NCI-H1930 (cell line): ENCODE data around the gene GAK.

ENCODE experiments used
- DNase-seq, 2 experiments: peaks; one replicate each; lab custom pipeline; 2025; lab: John Stamatoyannopoulos, UW

Gene GAK

GRCh38 chr4:888029-888428 lies 44.1 kb downstream of the GAK start:
- DNase-seq, result no peak

DNA sequence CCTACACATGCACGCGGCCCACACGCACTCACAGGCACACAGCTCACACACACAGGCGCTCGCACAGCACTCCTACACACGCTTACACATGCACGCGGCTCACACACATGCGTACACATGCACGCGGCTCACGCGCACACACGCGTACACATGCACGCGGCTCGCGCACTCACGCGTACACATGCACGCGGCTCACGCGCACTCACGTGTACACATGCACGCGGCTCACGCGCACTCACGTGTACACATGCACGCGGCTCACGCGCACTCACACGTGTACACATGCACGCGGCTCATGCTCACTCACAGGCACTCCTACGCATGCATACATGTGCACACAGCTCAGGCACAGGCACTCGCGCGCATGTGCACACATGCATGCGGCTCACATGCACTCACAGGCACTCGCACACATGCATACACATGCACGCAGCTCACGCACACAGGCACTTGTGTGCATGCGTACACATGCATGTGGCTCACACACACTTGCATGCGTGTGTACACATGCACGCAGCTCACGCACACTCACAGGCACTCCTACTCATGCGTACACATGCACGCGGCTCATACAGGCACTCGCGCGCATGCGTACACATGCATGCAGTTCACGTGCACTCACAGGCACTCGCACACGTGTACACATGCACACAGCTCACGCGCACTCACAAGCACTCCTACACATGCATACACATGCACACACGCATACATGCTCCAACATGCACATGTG lies 44.9 kb downstream of the GAK start:
- no peak for DNase-seq

DNA sequence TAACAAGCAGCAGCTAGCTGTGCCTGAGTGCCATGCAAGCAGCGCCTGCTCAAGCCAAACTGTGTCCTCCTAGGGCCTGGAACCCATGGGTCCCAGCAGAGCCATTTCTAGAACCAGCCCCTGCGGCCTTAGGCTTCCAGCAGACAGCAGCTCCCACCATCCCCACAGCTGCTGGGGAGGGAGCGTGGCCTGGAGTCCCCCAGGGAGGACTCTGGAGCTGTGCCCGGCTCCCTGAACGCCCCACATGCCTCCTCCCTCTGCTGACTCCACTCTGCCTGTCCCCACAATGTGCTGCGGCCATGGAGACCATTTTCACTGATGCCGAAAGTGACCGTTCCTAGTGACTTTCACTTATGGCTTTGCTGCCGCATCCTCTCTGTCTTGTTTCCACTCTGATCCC lies 45.9 kb downstream of the GAK start:
- DNase-seq, result no peak

- DNase-seq, result no peak
These were observed 46.8 kb downstream of the GAK start for GRCh38 chr4:885353-885752.

GRCh38 chr4:884896-885295 lies 47.2 kb downstream of the GAK start:
- DNase-seq, result no peak

DNA sequence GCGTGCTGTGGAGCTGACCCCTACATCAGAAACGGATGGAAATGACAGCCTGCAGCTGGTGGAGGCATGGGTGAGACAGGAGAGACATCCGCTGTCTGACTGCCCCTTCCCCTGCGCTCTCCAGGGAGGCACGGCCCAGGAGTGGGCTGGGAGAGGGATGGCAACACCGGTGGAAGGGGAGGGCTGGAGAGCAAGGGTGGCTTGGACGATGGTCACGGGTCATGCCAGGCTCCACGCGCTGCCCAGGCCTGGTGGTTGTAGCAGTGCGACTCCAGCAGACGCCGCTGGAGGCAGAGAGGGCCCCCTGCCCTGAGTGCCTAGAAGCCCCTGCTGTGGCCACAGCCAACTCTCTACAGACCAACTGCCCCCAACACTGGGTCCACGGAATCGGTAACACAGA lies 47.9 kb downstream of the GAK start:
- no peak for DNase-seq

DNA sequence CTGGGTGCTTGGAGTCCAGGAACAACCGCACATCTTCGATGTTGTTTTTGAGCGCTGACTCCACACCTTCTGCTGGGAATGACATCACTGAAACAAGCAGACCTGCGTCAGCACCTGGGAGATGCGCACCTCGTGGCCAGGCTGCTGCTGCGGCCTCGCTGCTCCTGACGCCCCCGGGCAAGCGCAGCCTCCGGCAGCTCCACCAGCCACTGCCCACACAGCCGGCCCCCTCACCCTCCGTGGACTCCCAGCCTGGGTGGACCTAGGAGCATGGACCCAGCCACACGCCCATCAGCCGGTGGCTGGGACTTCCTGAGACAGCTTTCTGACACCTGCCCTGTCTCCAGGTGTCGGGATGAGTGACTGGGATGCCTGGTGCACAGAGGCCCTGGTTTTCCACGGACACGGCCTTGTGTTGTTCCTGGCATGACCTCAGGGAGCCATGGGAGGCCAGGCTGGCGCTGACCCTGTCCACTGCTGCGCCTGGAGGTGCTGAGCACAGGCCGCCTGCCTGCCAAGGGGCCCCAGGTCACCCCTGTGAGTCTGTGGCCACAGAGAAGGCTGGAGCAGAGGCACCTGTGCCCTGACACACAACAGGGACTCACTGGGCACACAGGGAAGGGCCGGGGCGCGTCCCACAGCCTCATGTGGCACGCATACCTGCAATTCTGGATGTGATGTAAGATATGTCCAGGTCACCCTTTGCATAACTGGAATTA lies 48.6 kb downstream of the GAK start:
- no peak for DNase-seq

GRCh38 chr4:882646-883045 lies 49.5 kb downstream of the GAK start:
- no peak for DNase-seq

- DNase-seq, result no peak
These were observed 50.4 kb downstream of the GAK start for GRCh38 chr4:881709-882108.

DNA sequence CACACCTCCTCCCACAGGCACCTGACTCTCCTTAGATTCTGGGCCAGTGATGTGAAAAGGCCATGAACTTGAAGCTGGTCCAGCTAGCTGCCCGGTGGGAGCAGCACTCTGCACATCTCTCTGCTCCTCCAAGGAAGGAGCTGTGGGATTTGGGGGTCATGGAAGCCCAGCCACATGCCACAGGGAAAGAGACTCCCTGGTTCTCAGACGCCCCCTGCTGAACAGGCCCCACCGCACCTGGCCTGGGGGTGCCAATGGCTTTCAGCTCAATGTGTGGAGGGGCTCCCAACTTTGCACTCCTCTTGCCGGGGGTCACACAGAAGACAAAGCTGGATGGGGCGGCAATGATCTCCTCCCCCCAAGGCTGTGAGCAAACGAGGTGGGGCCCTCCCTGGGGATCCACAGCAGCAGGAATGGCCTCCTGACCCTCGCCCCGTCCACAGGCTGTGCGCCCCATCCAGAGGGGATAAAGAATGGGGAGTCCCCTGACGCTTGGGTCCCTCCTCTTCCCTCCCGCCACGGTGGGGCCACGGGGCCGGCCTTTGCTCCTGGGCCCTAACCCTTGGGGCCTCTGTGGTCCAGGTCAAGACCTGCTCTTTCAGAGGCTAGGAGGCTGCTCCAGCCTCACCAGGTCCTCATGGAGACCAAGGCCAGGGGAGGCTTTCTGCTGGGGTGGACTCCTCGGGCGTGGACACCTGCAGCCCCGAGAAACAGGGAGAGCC lies 51.3 kb downstream of the GAK start:
- DNase-seq, result no peak

- no peak for DNase-seq
These were observed 52.4 kb downstream of the GAK start for GRCh38 chr4:879729-880077.

DNA sequence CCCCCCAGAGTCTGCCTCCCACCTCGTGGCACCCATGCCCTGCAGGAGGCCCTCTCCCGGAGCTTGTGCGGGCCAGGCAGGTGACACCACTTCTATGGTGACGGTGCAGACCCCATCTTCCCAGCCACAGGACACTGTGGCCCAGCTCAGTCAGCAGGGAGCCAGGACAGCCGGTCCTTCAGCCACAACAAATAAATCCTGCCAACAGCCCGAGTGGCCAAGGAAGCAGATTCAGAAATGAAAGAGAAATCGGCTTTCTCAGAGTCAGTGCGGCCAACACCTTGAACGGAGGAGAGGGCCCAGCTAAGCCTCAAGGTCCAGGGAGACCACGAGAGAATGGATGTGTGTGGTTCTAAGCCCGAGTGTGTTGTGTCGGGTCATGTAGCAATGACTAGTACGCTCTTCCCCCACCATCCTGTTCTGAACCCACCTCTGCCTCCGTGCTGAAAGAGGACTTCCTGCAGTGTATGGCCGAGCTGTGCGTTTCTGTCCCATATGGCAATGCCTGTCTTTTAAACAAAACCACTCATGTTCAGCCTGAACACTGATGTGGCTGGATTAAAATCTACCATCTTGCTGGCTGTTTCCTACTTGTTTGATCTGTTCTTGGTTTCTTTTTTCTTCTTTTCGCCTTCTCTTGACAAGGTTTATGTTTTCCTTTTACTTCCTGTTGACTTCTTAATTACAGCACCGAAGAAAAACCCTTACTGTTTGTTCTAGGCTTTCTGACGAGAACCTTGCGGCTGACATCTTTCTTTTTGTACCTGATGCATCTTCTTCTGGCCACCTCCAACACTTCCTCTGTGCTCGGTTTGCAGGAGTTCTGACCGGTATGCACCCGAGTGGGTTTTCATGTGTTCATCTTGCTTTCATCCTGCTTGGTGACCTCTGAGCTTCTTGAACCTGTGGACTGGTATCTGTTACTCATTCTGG lies 53.1 kb downstream of the GAK start:
- no peak for DNase-seq

DNA sequence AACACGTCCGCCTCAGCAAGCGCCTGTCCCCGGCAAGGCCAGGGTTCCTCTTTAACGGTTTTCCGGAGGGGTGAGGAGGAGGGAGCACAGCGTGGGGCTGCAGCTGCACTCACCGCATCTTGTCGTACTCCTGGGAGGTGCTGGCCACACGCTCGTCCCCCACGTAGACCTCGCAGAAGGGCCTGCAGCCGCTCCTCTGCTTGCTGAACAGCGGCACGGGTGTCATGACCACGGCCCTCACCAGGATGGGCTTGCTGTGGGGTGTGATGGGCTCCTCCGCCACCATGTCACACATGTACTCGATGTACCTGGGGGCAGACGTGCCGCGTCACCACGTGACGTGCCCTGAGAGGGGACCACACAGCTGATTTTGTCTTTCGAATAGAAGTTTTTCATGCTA lies 54.6 kb downstream of the GAK start:
- DNase-seq, result no peak

DNA sequence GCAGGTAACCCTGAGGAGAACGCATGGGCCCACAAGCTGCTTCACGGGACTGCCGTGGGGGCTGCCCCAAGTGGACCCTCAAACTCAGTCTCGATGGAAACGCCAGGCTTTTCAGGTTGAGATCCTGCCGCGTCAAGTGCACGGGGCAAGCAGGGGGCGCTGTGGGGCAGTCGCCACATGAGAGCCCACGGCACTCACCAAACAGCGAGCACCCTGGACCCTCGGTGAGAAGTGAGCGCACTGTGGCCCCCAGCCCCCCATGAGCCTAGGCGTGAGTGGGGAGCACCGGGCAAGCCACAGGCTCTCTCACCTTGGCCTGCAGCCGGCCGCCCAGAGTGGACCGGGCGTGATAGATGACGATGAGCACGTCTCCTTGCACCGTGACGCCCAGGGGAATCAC lies 55.3 kb downstream of the GAK start:
- DNase-seq, result no peak

GRCh38 chr4:875818-876423 lies 56.2 kb downstream of the GAK start:
- no peak for DNase-seq

- no peak for DNase-seq
These were observed 56.9 kb downstream of the GAK start for GRCh38 chr4:874971-875817.

DNA sequence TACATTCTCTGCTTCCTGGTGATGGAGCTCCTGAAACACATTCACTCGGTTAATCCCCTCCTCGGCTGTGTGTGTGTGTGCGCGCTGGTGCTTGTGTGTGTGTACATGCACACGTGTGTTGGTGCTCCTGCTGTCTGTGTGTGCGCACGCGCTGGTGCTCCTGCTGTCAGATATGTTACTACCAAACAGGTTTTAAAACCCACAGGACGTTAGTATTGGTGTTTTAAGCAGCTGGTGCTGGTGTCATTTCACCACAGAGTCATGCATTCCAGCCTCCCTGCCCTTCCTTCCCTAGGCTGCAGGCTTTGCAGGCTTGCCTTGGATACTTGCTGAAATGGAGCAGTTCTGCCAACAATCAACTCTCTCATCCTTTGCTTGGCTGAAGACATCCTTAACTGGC lies 58.1 kb downstream of the GAK start:
- no peak for DNase-seq

DNA sequence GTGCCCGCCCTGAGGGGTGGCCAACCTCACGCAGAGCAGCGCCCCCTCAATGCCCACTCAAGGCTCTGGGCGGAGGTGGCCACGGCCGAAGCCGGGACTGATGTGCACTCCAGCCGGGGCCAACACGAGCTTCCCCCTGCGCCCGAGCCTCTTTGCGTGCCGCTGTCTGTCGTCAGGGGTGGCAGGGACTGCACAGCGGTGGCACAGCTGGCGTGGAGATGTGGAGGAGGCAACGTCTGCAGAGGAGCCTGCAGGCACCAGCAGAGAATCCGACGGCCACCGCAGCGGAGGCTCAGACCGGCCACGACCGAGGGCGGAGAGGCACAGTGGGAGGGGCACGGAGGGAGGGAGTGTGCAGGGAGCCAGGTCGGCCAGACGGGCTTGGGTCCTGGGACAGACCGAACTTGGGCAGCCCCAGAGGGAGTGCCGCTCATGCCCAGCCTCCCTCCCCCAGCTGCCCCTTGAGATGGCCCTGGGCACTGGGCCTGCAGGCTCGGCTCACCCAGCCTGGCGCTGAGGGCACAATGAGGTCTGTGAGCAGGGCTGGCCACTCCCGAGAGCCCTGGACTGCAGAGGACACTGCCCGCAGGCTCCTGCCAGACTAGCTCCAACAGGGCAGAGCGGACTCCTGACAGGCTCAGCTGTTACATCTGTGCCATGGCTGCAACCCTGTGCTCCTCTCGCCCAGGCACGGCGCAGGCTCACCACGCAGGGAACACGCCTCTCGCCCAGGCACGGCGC lies 59.7 kb downstream of the GAK start:
- DNase-seq, result no peak

DNA sequence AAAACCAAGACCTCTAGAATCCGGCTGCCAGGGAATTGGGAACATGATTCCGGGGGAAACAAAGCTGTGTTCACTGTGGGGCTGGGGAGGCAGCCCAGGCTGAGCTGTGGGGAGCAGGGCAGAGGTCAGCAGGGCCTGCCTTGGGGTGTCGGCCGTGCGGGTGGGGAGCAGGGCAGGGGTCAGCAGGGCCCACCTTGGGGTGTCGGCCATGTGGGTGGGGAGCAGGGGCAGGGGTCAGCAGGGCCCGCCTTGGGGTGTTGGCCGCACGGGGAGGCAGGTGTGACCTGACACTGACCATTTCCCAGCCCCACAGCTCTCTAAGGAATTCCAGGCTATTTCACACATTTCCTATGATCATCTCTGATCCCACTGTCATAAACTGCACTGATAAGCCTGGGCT lies 60.6 kb downstream of the GAK start:
- no peak for DNase-seq

GRCh38 chr4:870951-871350 lies 61.2 kb downstream of the GAK start:
- no peak for DNase-seq
